Right lung (tissue), 5 donors: ENCODE measurements around the gene HAUS1. TPM values are rescaled to one million over a fixed set of nuclear protein-coding genes. Genes with fewer than 3 reads are reported as not detected.
"Not testable (repeated sequence)": the region's sequence is repeated elsewhere in the genome, so short reads cannot be mapped to it uniquely, and the experiment has no call there.

Source experiments
- DNase-seq, 2 donors: peaks; one replicate each; pipeline ENCODE4 v3.0.0-alpha.2; 2013
- polyA plus RNA-seq, 5 donors: library from polyadenylated mRNA; unstranded; fragments of 120-200 nt; gene quantifications; one replicate each; pipeline versions ENCODE4 v1.2.1 to v1.2.3, GENCODE V29; 2013; ENCODE audit warnings: inconsistent platforms in 1 of 5, low replicate concordance in 1 of 5; ENCODE audit not compliant: insufficient read length in 5 of 5, insufficient read depth in 1 of 5

The HAUS1 gene
- polyA plus RNA-seq, 5 donors, result 41.1 to 62.4 (median 52.7) TPM

GRCh38 chr18:46079336-46079735 lies 24.8 kb upstream of the HAUS1 start:
- DNase-seq, result no peak

- no peak for DNase-seq
Measured at GRCh38 chr18:46080156-46080555, 24.0 kb upstream of the HAUS1 start.

GRCh38 chr18:46084431-46084830 lies 19.8 kb upstream of the HAUS1 start:
- DNase-seq, result no peak

- DNase-seq, result not testable (repeated sequence)
Measured at GRCh38 chr18:46088501-46088900, 15.7 kb upstream of the HAUS1 start.

GRCh38 chr18:46095532-46095931 lies 8.7 kb upstream of the HAUS1 start:
- no peak for DNase-seq

GRCh38 chr18:46096651-46097300 lies 7.4 kb upstream of the HAUS1 start:
- no peak for DNase-seq

- no peak for DNase-seq
Measured at GRCh38 chr18:46097431-46097800, 6.8 kb upstream of the HAUS1 start.

GRCh38 chr18:46097801-46098615 lies 6.2 kb upstream of the HAUS1 start, which contains the start of gene ATP5F1A:
ATP5F1A (minus strand) TSS chr18:46098296; CDS start chr18:46098231, 65 bp downstream.
- DNase-seq, result peak; percentile 85 to 87

GRCh38 chr18:46098616-46098933 lies 5.6 kb upstream of the HAUS1 start:
- no peak for DNase-seq

- DNase-seq, result no peak
Measured at GRCh38 chr18:46099463-46099862, 4.7 kb upstream of the HAUS1 start.

GRCh38 chr18:46109386-46109785 lies 5.2 kb downstream of the HAUS1 start:
- no peak for DNase-seq

- DNase-seq, result no peak
Measured at GRCh38 chr18:46110406-46110805, 6.2 kb downstream of the HAUS1 start.

GRCh38 chr18:46113751-46114150 lies 9.6 kb downstream of the HAUS1 start:
- no peak for DNase-seq

- not testable (repeated sequence) for DNase-seq
Measured at GRCh38 chr18:46126625-46127024, 22.4 kb downstream of the HAUS1 start.

GRCh38 chr18:46130061-46130460 lies 25.9 kb downstream of the HAUS1 start:
- DNase-seq, result no peak

- DNase-seq, result not testable (repeated sequence)
Measured at GRCh38 chr18:46130549-46130948, 26.4 kb downstream of the HAUS1 start.

- DNase-seq, result no peak
Measured at GRCh38 chr18:46133534-46133933, 29.3 kb downstream of the HAUS1 start.

- DNase-seq, result no peak
Measured at GRCh38 chr18:46134920-46135675, 30.9 kb downstream of the HAUS1 start.

GRCh38 chr18:46140173-46140572 lies 36.0 kb downstream of the HAUS1 start:
- no peak for DNase-seq

GRCh38 chr18:46141199-46141598 lies 37.0 kb downstream of the HAUS1 start:
- DNase-seq, result no peak

GRCh38 chr18:46148810-46149209 lies 44.6 kb downstream of the HAUS1 start:
- DNase-seq, result peak in 1 of 2 donors; percentile 33

GRCh38 chr18:46152436-46152807 lies 48.2 kb downstream of the HAUS1 start:
- no peak for DNase-seq
